Measurements from ENCODE around the gene LRRC4C.

DNA sequence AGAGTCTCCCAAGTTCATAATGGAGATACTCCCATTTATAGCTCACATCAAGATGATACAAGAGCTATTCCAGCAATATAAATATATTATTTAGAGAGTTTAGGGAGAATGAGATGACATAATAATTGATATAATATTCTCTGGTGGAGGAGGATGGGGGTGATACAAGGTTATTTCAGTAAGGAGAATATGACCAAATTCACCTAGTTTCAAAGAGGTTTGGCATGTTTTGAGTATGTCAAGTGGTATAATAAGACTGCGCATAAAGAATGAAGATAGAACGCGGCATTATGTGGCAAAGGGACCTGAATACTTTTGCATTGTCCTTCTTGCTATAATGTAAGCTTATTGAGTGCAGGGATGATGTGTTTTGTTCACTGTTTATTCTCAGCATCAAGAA is 1283.5 kb downstream of the LRRC4C start:
- TF ChIP-seq, protein P1, sequence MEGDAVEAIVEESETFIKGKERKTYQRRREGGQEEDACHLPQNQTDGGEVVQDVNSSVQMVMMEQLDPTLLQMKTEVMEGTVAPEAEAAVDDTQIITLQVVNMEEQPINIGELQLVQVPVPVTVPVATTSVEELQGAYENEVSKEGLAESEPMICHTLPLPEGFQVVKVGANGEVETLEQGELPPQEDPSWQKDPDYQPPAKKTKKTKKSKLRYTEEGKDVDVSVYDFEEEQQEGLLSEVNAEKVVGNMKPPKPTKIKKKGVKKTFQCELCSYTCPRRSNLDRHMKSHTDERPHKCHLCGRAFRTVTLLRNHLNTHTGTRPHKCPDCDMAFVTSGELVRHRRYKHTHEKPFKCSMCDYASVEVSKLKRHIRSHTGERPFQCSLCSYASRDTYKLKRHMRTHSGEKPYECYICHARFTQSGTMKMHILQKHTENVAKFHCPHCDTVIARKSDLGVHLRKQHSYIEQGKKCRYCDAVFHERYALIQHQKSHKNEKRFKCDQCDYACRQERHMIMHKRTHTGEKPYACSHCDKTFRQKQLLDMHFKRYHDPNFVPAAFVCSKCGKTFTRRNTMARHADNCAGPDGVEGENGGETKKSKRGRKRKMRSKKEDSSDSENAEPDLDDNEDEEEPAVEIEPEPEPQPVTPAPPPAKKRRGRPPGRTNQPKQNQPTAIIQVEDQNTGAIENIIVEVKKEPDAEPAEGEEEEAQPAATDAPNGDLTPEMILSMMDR (IDR thresholded peaks at IDR 0.05; ENCODE audit: borderline replicate concordance, extremely low read depth, low read length, poor library complexity, severe bottlenecking): no peak
- TF ChIP-seq EZH2 (IDR thresholded peaks at IDR 0.05; ENCODE audit: borderline replicate concordance, low read depth, low read length, severe bottlenecking): no peak
